GM23338 (cell line): ENCODE results near the gene TCF12. TPM values are rescaled to one million over a fixed set of nuclear protein-coding genes. Genes with fewer than 3 reads are reported as not detected.

Experiments
- ATAC-seq: fragments of 200-7000 bp; cut with Tn5 transposase; 3 replicates; pipeline ENCODE4 v1.9.1; 2020
- DNase-seq: peaks from one replicate; pipeline ENCODE4 v3.0.0-alpha.2; 2015; ENCODE audit warnings: low spot score
- H2AFZ ChIP-seq: fragments of 200-600 bp; sonication (generic); 2 replicates; pipeline ENCODE4 v1.8.0; 2016; ENCODE audit warnings: antibody characterized with exemption, mild to moderate bottlenecking, moderate library complexity
- H3F3A ChIP-seq: fragments of 200-600 bp; sonication (generic); replicated peaks from 2 replicates; pipeline ENCODE4 v1.8.0; 2017; ENCODE audit warnings: antibody characterized with exemption, mixed run types, low read depth
- H3K27ac ChIP-seq: fragments of 200-600 bp; sonication (generic); 2 replicates; pipeline ENCODE4 v1.6.1; 2016; ENCODE audit warnings: low read depth
- H3K27me3 ChIP-seq: fragments of 200-600 bp; sonication (generic); 2 replicates; pipeline ENCODE4 v1.8.0; 2016; ENCODE audit warnings: mild to moderate bottlenecking, mixed run types, moderate library complexity; ENCODE audit not compliant: insufficient read depth
- H3K36me3 ChIP-seq: fragments of 200-600 bp; sonication (generic); 2 replicates; pipeline ENCODE4 v1.8.0; 2016; ENCODE audit warnings: mild to moderate bottlenecking; ENCODE audit not compliant: insufficient read depth
- H3K4me1 ChIP-seq: fragments of 200-600 bp; sonication (generic); 2 replicates; pipeline ENCODE4 v1.8.0; 2016; ENCODE audit warnings: mild to moderate bottlenecking, moderate library complexity; ENCODE audit not compliant: insufficient read depth
- H3K4me2 ChIP-seq: fragments of 200-600 bp; sonication (generic); 2 replicates; pipeline ENCODE4 v1.7.1; 2017; ENCODE audit warnings: mixed run types
- H3K4me3 ChIP-seq: fragments of 200-600 bp; sonication (generic); 2 replicates; pipeline ENCODE4 v1.6.1; 2016; ENCODE audit warnings: mixed run types
- H3K79me2 ChIP-seq: fragments of 200-600 bp; sonication (generic); replicated peaks from 2 replicates; pipeline ENCODE4 v1.8.0; 2017; ENCODE audit warnings: mild to moderate bottlenecking; ENCODE audit not compliant: insufficient read depth
- H3K9me2 ChIP-seq: fragments of 200-600 bp; sonication (generic); 2 replicates; pipeline ENCODE4 v1.8.0; 2017; ENCODE audit not compliant: insufficient read depth
- H4K20me1 ChIP-seq: fragments of 200-600 bp; sonication (generic); replicated peaks from 2 replicates; pipeline ENCODE4 v1.8.0; 2017; ENCODE audit warnings: mild to moderate bottlenecking; ENCODE audit not compliant: insufficient read depth
- H3K27ac Mint-ChIP-seq: 2 replicates; pipeline ENCODE4 v1.8.0; 2020; ENCODE audit warnings: inconsistent platforms, mild to moderate bottlenecking, moderate library complexity, mixed read lengths
- H3K27me3 Mint-ChIP-seq: 3 replicates; pipeline ENCODE4 v1.8.0; 2022; ENCODE audit warnings: low read depth, mild to moderate bottlenecking, moderate library complexity, mixed read lengths, inconsistent platforms; ENCODE audit not compliant: insufficient read depth, poor library complexity
- H3K36me3 Mint-ChIP-seq: 3 replicates; pipeline ENCODE4 v1.8.0; 2021; ENCODE audit warnings: low read depth, mild to moderate bottlenecking, inconsistent platforms, moderate library complexity, mixed read lengths
- H3K4me1 Mint-ChIP-seq: 3 replicates; pipeline ENCODE4 v1.8.0; 2020; ENCODE audit warnings: mild to moderate bottlenecking, inconsistent platforms, mixed read lengths
- H3K4me3 Mint-ChIP-seq: 3 replicates; pipeline ENCODE4 v1.8.0; 2021; ENCODE audit warnings: moderate library complexity, mild to moderate bottlenecking, inconsistent platforms, mixed read lengths
- H3K9me3 Mint-ChIP-seq: 3 replicates; pipeline ENCODE4 v1.8.0; 2020; ENCODE audit warnings: moderate library complexity, mild to moderate bottlenecking, inconsistent platforms, mixed read lengths
- CREB1 ChIP-seq: fragments of 250-450 bp; sonication (Bioruptor Pico); IDR thresholded peaks from 2 replicates; pipeline ENCODE4 v1.5.0; 2020; ENCODE audit warnings: low read depth, mild to moderate bottlenecking, moderate library complexity
- EZH2 ChIP-seq: fragments of 200-600 bp; sonication (generic); IDR thresholded peaks from one replicate; pipeline ENCODE4 v1.8.0; 2017; ENCODE audit warnings: antibody characterized with exemption, mild to moderate bottlenecking, low read depth; ENCODE audit not compliant: unreplicated experiment
- EZH2phosphoT487 ChIP-seq: fragments of 200-600 bp; sonication (generic); IDR thresholded peaks from one replicate; pipeline ENCODE4 v1.8.1; 2018; ENCODE audit warnings: antibody characterized with exemption; ENCODE audit not compliant: unreplicated experiment
- JUNB ChIP-seq: IDR thresholded peaks from one replicate; pipeline ENCODE4 v1.6.1; 2016; ENCODE audit warnings: antibody characterized with exemption; ENCODE audit not compliant: unreplicated experiment
- NANOG ChIP-seq: IDR thresholded peaks from 2 replicates; pipeline ENCODE4 v1.6.1; 2016; ENCODE audit warnings: antibody characterized with exemption, borderline replicate concordance
- POLR2AphosphoS5 ChIP-seq: IDR thresholded peaks from 2 replicates; pipeline ENCODE4 v1.6.1; 2016; ENCODE audit warnings: antibody characterized with exemption, low read depth
- STAT1 ChIP-seq: IDR thresholded peaks from one replicate; pipeline ENCODE4 v1.6.1; 2016; ENCODE audit warnings: antibody characterized with exemption; ENCODE audit not compliant: unreplicated experiment
- ZNF114 ChIP-seq: fragments of 250-450 bp; sonication (Bioruptor Pico); IDR thresholded peaks from 2 replicates; pipeline ENCODE4 v1.5.0; 2020; ENCODE audit warnings: mild to moderate bottlenecking, moderate library complexity
- ZNF331 ChIP-seq: fragments of 250-450 bp; sonication (Bioruptor Pico); IDR thresholded peaks from 2 replicates; pipeline ENCODE4 v1.5.0; 2020; ENCODE audit warnings: low read depth, mild to moderate bottlenecking, moderate library complexity
- polyA plus RNA-seq: library from polyadenylated mRNA; unstranded; fragments of >200 nt; fragmentation: Nextera tagmentation; extraction: Ambion mirVana; gene quantifications from 2 replicates; pipeline ENCODE4 v1.2.1, GENCODE V29; 2016
- total RNA-seq: library from RNA; depleted of rRNA; stranded (reverse); fragments of >200 nt; shearing (Covaris generic); gene quantifications from 2 replicates; pipeline ENCODE4 v1.2.3, GENCODE V29; 2014
- TF ChIP-seq, protein P1 (sequence below), 2 experiments: fragments of 200-600 bp in 1 of 2; sonication (generic) in 1 of 2; conservative IDR thresholded peaks; 2 replicates each; pipeline versions ENCODE4 v1.5.1 to v1.6.1; 2016 to 2017; ENCODE audit warnings: antibody characterized with exemption in 2 of 2, low read depth in 2 of 2, mild to moderate bottlenecking in 2 of 2, moderate library complexity in 1 of 2
- TF ChIP-seq, protein P2 (sequence below): IDR thresholded peaks from 2 replicates; pipeline ENCODE4 v1.6.1; 2016; ENCODE audit warnings: antibody characterized with exemption
- TF ChIP-seq, protein P3 (sequence below): IDR thresholded peaks from one replicate; pipeline ENCODE4 v1.6.1; 2018; ENCODE audit warnings: antibody characterized with exemption; ENCODE audit not compliant: unreplicated experiment
- TF ChIP-seq, protein P4 (sequence below): fragments of 250-450 bp; sonication (Bioruptor Pico); IDR thresholded peaks from 2 replicates; pipeline ENCODE4 v1.5.0; 2020; ENCODE audit warnings: mild to moderate bottlenecking, moderate library complexity

The TCF12 gene
- total and polyA plus RNA-seq, 2 experiments from 2014 or later = 27.6 to 104 TPM

DNA sequence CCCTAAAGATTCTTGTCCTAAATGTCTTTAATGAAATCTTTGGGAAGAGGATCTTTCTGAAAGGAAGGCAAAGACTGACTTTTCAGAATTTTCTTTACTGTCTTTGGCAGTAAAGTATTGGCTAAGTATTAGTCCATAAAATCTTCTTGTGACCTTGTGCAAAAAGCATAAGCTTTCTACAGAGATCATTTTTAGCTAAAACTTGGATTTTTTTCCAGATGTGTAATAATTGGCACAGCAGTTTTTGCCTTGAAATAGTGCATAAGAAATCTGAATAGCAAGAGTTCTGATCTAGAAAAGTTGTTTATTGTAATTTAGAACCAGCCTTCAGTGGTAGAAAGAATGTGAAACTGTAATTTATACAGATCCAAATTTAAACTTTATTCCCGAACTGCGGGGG, 335.1 kb downstream of the TCF12 start (continued):
- TF ChIP-seq, protein P1, sequence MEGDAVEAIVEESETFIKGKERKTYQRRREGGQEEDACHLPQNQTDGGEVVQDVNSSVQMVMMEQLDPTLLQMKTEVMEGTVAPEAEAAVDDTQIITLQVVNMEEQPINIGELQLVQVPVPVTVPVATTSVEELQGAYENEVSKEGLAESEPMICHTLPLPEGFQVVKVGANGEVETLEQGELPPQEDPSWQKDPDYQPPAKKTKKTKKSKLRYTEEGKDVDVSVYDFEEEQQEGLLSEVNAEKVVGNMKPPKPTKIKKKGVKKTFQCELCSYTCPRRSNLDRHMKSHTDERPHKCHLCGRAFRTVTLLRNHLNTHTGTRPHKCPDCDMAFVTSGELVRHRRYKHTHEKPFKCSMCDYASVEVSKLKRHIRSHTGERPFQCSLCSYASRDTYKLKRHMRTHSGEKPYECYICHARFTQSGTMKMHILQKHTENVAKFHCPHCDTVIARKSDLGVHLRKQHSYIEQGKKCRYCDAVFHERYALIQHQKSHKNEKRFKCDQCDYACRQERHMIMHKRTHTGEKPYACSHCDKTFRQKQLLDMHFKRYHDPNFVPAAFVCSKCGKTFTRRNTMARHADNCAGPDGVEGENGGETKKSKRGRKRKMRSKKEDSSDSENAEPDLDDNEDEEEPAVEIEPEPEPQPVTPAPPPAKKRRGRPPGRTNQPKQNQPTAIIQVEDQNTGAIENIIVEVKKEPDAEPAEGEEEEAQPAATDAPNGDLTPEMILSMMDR (conservative IDR thresholded peaks at IDR 0.05; ENCODE audit: low read depth in 2 of 2) = no peak
- no peak for TF ChIP-seq JUNB
- TF ChIP-seq POLR2AphosphoS5 = no peak
- no peak for TF ChIP-seq ZNF114 (CRISPR knock-in tag)
- no peak for TF ChIP-seq EZH2

DNA sequence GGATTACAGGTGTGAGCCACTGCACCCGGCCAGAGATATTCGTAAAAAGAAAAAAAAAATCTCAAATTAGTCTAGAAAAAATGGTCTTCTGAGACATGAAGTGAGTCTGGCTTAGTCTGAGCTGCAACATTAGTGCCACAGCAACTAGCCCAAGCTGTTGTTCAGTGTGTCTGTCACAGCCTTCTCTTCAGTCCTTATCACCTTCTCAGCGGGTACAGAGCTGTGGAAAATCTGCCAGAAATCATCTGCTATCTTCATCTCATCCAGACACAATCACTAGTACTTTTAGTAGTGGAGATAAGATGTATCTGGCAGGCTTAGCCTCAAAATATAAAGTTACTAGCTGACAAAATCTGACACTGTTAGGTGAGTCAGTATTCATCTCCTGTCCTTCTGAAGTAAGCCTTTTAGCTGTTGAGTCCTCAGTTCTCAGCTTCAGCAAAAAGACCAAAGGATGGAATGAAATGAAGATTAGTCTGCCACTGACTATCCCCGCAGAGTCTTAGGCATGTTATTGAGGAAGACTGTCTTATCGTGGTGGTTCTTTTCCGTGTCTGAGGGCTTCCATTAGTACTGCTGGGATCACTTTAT, 337.4 kb downstream of the TCF12 start:
- peaks cover 64% of the 10 kb centered on the region for H3K4me1 Mint-ChIP-seq
- peaks cover 44% of the 10 kb centered on the region for H3K4me1 ChIP-seq
- no peak overlapping the region for H3K27ac ChIP-seq
- no peaks in the 10 kb centered on the region for H3K79me2 ChIP-seq
- no peak overlapping the region for H3K4me2 ChIP-seq
- peaks cover 44% of the 10 kb centered on the region for H3K36me3 Mint-ChIP-seq
- H3K4me3 ChIP-seq = no peak overlapping the region
- no peaks in the 10 kb centered on the region for H4K20me1 ChIP-seq
- H3F3A ChIP-seq = no peaks in the 10 kb centered on the region
- DNase-seq (no peak), ATAC-seq (no peak)
- peaks cover 3% of the 10 kb centered on the region for H3K27me3 Mint-ChIP-seq
- H3K27me3 ChIP-seq = no peaks in the 10 kb centered on the region
- no peaks in the 10 kb centered on the region for H3K36me3 ChIP-seq
- H3K9me2 ChIP-seq = no peaks in the 10 kb centered on the region
- H2AFZ ChIP-seq = no peak overlapping the region
- H3K27ac Mint-ChIP-seq = peak overlapping the region; percentile 52; the same call in 1 of the 2 replicates
- no peak overlapping the region for H3K4me3 Mint-ChIP-seq
- no peaks in the 10 kb centered on the region for H3K9me3 Mint-ChIP-seq
- TF ChIP-seq ZNF114 (CRISPR knock-in tag) = no peak
- TF ChIP-seq, protein P2, sequence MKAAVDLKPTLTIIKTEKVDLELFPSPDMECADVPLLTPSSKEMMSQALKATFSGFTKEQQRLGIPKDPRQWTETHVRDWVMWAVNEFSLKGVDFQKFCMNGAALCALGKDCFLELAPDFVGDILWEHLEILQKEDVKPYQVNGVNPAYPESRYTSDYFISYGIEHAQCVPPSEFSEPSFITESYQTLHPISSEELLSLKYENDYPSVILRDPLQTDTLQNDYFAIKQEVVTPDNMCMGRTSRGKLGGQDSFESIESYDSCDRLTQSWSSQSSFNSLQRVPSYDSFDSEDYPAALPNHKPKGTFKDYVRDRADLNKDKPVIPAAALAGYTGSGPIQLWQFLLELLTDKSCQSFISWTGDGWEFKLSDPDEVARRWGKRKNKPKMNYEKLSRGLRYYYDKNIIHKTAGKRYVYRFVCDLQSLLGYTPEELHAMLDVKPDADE = no peak
- no peak for TF ChIP-seq POLR2AphosphoS5
- TF ChIP-seq ZNF331 (CRISPR knock-in tag) = no peak
- TF ChIP-seq, protein P3, sequence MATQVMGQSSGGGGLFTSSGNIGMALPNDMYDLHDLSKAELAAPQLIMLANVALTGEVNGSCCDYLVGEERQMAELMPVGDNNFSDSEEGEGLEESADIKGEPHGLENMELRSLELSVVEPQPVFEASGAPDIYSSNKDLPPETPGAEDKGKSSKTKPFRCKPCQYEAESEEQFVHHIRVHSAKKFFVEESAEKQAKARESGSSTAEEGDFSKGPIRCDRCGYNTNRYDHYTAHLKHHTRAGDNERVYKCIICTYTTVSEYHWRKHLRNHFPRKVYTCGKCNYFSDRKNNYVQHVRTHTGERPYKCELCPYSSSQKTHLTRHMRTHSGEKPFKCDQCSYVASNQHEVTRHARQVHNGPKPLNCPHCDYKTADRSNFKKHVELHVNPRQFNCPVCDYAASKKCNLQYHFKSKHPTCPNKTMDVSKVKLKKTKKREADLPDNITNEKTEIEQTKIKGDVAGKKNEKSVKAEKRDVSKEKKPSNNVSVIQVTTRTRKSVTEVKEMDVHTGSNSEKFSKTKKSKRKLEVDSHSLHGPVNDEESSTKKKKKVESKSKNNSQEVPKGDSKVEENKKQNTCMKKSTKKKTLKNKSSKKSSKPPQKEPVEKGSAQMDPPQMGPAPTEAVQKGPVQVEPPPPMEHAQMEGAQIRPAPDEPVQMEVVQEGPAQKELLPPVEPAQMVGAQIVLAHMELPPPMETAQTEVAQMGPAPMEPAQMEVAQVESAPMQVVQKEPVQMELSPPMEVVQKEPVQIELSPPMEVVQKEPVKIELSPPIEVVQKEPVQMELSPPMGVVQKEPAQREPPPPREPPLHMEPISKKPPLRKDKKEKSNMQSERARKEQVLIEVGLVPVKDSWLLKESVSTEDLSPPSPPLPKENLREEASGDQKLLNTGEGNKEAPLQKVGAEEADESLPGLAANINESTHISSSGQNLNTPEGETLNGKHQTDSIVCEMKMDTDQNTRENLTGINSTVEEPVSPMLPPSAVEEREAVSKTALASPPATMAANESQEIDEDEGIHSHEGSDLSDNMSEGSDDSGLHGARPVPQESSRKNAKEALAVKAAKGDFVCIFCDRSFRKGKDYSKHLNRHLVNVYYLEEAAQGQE = no peak
- TF ChIP-seq NANOG = no peak
- no peak for TF ChIP-seq STAT1
- no peak for TF ChIP-seq CREB1 (CRISPR knock-in tag)
- TF ChIP-seq, protein P4, sequence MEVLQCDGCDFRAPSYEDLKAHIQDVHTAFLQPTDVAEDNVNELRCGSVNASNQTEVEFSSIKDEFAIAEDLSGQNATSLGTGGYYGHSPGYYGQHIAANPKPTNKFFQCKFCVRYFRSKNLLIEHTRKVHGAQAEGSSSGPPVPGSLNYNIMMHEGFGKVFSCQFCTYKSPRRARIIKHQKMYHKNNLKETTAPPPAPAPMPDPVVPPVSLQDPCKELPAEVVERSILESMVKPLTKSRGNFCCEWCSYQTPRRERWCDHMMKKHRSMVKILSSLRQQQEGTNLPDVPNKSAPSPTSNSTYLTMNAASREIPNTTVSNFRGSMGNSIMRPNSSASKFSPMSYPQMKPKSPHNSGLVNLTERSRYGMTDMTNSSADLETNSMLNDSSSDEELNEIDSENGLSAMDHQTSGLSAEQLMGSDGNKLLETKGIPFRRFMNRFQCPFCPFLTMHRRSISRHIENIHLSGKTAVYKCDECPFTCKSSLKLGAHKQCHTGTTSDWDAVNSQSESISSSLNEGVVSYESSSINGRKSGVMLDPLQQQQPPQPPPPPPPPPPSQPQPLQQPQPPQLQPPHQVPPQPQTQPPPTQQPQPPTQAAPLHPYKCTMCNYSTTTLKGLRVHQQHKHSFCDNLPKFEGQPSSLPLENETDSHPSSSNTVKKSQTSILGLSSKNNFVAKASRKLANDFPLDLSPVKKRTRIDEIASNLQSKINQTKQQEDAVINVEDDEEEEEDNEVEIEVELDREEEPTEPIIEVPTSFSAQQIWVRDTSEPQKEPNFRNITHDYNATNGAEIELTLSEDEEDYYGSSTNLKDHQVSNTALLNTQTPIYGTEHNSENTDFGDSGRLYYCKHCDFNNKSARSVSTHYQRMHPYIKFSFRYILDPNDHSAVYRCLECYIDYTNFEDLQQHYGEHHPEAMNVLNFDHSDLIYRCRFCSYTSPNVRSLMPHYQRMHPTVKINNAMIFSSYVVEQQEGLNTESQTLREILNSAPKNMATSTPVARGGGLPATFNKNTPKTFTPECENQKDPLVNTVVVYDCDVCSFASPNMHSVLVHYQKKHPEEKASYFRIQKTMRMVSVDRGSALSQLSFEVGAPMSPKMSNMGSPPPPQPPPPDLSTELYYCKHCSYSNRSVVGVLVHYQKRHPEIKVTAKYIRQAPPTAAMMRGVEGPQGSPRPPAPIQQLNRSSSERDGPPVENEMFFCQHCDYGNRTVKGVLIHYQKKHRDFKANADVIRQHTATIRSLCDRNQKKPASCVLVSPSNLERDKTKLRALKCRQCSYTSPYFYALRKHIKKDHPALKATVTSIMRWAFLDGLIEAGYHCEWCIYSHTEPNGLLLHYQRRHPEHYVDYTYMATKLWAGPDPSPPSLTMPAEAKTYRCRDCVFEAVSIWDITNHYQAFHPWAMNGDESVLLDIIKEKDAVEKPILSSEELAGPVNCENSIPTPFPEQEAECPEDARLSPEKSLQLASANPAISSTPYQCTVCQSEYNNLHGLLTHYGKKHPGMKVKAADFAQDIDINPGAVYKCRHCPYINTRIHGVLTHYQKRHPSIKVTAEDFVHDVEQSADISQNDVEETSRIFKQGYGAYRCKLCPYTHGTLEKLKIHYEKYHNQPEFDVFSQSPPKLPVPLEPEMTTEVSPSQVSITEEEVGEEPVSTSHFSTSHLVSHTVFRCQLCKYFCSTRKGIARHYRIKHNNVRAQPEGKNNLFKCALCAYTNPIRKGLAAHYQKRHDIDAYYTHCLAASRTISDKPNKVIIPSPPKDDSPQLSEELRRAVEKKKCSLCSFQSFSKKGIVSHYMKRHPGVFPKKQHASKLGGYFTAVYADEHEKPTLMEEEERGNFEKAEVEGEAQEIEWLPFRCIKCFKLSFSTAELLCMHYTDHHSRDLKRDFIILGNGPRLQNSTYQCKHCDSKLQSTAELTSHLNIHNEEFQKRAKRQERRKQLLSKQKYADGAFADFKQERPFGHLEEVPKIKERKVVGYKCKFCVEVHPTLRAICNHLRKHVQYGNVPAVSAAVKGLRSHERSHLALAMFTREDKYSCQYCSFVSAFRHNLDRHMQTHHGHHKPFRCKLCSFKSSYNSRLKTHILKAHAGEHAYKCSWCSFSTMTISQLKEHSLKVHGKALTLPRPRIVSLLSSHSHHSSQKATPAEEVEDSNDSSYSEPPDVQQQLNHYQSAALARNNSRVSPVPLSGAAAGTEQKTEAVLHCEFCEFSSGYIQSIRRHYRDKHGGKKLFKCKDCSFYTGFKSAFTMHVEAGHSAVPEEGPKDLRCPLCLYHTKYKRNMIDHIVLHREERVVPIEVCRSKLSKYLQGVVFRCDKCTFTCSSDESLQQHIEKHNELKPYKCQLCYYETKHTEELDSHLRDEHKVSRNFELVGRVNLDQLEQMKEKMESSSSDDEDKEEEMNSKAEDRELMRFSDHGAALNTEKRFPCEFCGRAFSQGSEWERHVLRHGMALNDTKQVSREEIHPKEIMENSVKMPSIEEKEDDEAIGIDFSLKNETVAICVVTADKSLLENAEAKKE (CRISPR knock-in tag) = no peak
- no peak for TF ChIP-seq JUNB
- TF ChIP-seq EZH2phosphoT487 = no peak
- no peak for TF ChIP-seq EZH2
